ENCODE data around the gene PHF24. TPM values are rescaled to one million over a fixed set of nuclear protein-coding genes. Genes with fewer than 3 reads are reported as not detected.

Gene PHF24
- polyA plus RNA-seq, 1 donor (not counting 4 experiments of a cell fraction or from before 2014, with no cell fraction given), result 0.04 TPM

DNA sequence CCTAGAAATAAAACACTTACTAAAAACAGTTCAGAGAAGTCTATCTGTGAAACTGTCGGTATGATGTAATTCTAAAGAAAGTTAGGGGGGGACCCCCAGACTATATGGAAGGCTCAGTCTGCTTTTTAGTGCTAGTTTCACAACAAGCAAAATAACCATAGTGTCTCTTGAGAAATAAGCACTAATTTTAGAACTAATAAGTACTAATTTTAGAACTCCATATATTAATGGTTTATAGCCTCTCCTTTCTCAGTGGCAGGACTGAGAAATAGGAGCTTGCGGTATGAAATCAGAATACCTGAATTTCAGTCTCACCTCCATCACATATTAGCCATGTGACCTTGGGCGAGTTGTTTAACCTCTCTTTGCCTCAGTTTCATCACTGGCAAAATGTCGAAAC, 1.4 kb upstream of the PHF24 start:
- Histone ChIP-seq H3K9me1 (ENCODE audit: control insufficient read depth, extremely low read depth, insufficient read depth, low read length) (no peaks in the 10 kb centered on the region), H4K20me1 (ENCODE audit: control insufficient read depth, extremely low read depth, insufficient read depth, low read length) (no peaks in the 10 kb centered on the region), H3K4me3 (ENCODE audit: control insufficient read depth in 2 of 3, extremely low read depth in 1 of 3, insufficient read depth in 2 of 3, low read depth in 1 of 3, low read length in 3 of 3) (no peak overlapping the region), H2AFZ (ENCODE audit: control insufficient read depth, low read length) (no peak overlapping the region), H3K4me2 (ENCODE audit: control insufficient read depth, extremely low read depth, insufficient read depth, low read depth, low read length) (no peak overlapping the region), H3K9ac (ENCODE audit: control insufficient read depth, extremely low read depth, insufficient read depth, low read length) (no peak overlapping the region), H3K4me1 (ENCODE audit: control insufficient read depth, extremely low read depth, insufficient read depth, low read length) (peaks cover 2% of the 10 kb centered on the region), H3K27ac (ENCODE audit: control insufficient read depth, insufficient read depth, low read length) (no peak overlapping the region), H3K79me2 (ENCODE audit: control insufficient read depth, insufficient read depth, low read length) (no peaks in the 10 kb centered on the region), H3K9me3 (ENCODE audit: control insufficient read depth, low read depth, low read length) (no peaks in the 10 kb centered on the region), H3K36me3 (ENCODE audit: control insufficient read depth in 2 of 2, extremely low read depth in 1 of 2, insufficient read depth in 2 of 2, low read length in 2 of 2) (no peaks in the 10 kb centered on the region), H3K27me3 (ENCODE audit: control insufficient read depth, extremely low read depth, insufficient read depth, low read length) (peaks cover 39% of the 10 kb centered on the region)
- FAIRE-seq (no peak), DNase-seq (ENCODE audit: low read depth, low spot score) (no peak)
- TF ChIP-seq, protein P1, sequence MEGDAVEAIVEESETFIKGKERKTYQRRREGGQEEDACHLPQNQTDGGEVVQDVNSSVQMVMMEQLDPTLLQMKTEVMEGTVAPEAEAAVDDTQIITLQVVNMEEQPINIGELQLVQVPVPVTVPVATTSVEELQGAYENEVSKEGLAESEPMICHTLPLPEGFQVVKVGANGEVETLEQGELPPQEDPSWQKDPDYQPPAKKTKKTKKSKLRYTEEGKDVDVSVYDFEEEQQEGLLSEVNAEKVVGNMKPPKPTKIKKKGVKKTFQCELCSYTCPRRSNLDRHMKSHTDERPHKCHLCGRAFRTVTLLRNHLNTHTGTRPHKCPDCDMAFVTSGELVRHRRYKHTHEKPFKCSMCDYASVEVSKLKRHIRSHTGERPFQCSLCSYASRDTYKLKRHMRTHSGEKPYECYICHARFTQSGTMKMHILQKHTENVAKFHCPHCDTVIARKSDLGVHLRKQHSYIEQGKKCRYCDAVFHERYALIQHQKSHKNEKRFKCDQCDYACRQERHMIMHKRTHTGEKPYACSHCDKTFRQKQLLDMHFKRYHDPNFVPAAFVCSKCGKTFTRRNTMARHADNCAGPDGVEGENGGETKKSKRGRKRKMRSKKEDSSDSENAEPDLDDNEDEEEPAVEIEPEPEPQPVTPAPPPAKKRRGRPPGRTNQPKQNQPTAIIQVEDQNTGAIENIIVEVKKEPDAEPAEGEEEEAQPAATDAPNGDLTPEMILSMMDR (optimal IDR thresholded peaks at IDR 0.05 in 1 of 3, IDR thresholded peaks at IDR 0.05 in 1 of 3, conservative IDR thresholded peaks at IDR 0.05 in 1 of 3; ENCODE audit: extremely low read depth in 1 of 3, insufficient read depth in 2 of 3, low read length in 3 of 3), result no peak
- TF ChIP-seq EZH2 (IDR thresholded peaks at IDR 0.05; ENCODE audit: low read length), result no peak
- dilution Hi-C loops (cut with MboI; ENCODE audit: extremely low pct_ligation_motif_present, low sequenced_read_pairs), result no loop called here

DNA sequence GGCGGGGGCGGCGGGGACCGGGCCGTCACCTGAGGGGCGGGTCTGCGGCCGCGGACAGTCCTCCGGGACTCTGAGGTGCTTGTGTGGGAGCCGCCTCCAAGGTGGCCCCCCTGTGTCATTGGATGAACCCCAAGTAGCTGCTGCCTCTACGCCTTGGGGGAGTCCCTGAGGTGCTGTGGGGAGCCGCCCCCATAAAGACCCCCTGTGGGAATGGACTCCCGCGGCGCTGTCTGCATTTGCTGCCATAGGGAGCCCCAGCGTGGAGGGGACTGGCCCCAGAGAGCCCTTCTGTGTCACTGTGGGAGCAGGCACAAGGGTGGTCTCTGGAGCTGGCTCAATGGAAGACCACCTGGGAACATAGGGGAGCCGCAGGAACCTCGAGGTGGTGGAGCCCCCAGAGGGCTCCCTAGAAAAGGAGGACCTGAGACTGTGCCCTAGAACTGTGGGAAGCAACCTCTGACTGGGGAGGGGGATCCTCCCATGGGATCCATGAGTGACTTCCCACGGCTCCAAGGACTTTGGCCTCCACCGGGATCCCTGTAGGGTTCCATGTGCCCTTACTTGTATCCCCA, 412 bp downstream of the PHF24 start:
- Histone ChIP-seq H2AFZ (ENCODE audit: control insufficient read depth, low read length) (no peak overlapping the region), H3K9ac (ENCODE audit: control insufficient read depth, extremely low read depth, insufficient read depth, low read length) (no peak overlapping the region), H3K79me2 (ENCODE audit: control insufficient read depth, insufficient read depth, low read length) (no peaks in the 10 kb centered on the region), H3K27ac (ENCODE audit: control insufficient read depth, insufficient read depth, low read length) (no peak overlapping the region), H3K9me1 (ENCODE audit: control insufficient read depth, extremely low read depth, insufficient read depth, low read length) (no peaks in the 10 kb centered on the region), H3K4me2 (ENCODE audit: control insufficient read depth, extremely low read depth, insufficient read depth, low read depth, low read length) (peak overlapping the region; percentile 44), H3K4me1 (ENCODE audit: control insufficient read depth, extremely low read depth, insufficient read depth, low read length) (peaks cover 12% of the 10 kb centered on the region), H3K36me3 (ENCODE audit: control insufficient read depth in 2 of 2, extremely low read depth in 1 of 2, insufficient read depth in 2 of 2, low read length in 2 of 2) (no peaks in the 10 kb centered on the region), H3K4me3 (ENCODE audit: control insufficient read depth in 2 of 3, extremely low read depth in 1 of 3, insufficient read depth in 2 of 3, low read depth in 1 of 3, low read length in 3 of 3) (peak overlapping the region in 2 of 3 experiments; percentile 31 to 32), H3K27me3 (ENCODE audit: control insufficient read depth, extremely low read depth, insufficient read depth, low read length) (peaks cover 35% of the 10 kb centered on the region), H4K20me1 (ENCODE audit: control insufficient read depth, extremely low read depth, insufficient read depth, low read length) (no peaks in the 10 kb centered on the region), H3K9me3 (ENCODE audit: control insufficient read depth, low read depth, low read length) (no peaks in the 10 kb centered on the region)
- TF ChIP-seq, protein P1 (optimal IDR thresholded peaks at IDR 0.05 in 1 of 3, IDR thresholded peaks at IDR 0.05 in 1 of 3, conservative IDR thresholded peaks at IDR 0.05 in 1 of 3; ENCODE audit: extremely low read depth in 1 of 3, insufficient read depth in 2 of 3, low read length in 3 of 3), result no peak
- TF ChIP-seq EZH2 (IDR thresholded peaks at IDR 0.05; ENCODE audit: low read length), result no peak
- no peak for DNase-seq (ENCODE audit: low read depth, low spot score)
- dilution Hi-C loops (cut with MboI; ENCODE audit: extremely low pct_ligation_motif_present, low sequenced_read_pairs), result no loop called here
- no peak for FAIRE-seq

Measured in keratinocyte (primary cell).